Measurements from ENCODE around the gene SH3BGRL2.
A peak's percentile ranks its signal among the peaks of the same experiment; 100 is the strongest.
"Not testable (repeated sequence)": the region's sequence is repeated elsewhere in the genome, so short reads cannot be mapped to it uniquely, and the experiment has no call there.

Gene SH3BGRL2

DNA sequence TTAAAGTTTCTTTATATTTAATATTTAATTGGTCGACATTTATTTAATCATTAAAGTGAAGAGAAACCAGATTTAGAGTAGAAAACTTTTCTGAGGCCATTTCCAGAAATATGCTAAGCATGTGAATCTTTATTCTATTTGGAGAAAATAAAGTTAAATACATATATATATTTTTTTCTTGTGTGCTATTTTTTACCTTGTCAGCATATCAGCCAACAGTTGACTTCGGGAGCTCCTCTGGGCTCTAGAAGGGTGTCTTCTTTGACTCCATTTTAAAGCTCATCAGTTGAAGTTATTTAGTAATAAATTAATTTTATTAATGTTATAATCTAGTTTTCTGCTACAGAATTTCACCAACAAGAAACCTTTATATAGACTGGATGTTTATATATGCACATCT is 73.1 kb downstream of the SH3BGRL2 start:
- DNase-seq, result no peak

DNA sequence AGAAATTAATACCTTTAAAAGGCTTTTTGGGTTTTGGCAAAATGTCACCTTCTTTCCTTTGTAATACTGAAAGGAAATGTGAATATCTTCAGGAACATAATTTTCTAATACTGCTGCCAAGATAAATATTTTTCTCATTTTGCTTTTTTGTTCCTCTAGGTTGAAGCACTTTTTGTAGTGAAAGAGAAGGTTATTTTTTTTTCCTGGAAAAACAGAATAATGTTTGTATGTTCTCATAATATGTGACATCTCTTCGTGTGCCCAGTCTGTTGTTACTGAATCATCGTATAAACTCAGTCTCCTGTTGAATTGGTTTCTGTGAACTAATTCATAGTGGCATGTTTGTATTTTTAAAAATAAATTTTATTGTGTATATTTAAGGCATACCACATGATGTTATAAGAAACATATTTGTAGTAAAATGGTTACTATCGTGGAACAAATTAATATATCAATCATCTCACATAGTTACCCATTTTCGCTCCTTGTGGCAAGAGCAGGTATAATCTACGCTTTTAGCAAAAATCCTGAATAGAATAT is 74.4 kb downstream of the SH3BGRL2 start:
- DNase-seq, result no peak

DNA sequence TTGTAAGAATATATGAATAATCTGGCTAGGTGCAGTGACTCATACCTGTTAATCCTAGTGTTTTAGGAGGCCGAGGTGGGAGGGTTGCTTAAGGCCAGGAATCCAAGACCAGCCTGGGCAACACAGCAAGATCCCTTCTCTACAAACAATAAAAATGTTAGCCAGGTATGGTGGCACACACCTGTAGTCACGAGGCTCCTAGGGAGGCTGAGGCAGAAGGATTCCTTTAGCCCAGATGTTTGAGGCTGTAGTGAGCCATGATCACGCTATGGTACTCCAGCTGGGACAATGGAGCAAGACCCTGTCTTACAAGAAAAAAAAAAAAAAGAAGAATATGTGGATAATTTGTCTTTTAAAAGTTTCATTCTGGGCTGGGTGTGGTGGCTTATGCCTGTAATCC is 75.4 kb downstream of the SH3BGRL2 start:
- DNase-seq, result no peak

DNA sequence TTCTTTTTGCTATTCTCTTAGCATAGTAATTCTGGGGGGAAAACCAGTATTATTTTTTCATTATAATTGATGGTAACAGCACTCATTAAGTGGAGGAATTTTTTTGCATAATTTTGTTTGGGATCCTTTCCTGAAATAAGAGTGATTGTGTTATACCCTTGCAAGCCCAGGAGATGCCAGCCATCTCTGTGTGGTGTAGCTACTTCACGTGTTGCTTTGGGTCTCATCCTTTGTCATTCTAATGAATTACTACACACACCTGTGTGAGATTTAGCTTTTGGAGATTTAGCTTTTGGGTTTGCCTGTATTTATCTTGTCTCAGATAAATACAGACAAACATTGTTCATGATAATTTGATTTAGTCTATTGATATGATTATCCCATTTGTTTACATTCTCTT is 76.5 kb downstream of the SH3BGRL2 start:
- no peak for DNase-seq

DNA sequence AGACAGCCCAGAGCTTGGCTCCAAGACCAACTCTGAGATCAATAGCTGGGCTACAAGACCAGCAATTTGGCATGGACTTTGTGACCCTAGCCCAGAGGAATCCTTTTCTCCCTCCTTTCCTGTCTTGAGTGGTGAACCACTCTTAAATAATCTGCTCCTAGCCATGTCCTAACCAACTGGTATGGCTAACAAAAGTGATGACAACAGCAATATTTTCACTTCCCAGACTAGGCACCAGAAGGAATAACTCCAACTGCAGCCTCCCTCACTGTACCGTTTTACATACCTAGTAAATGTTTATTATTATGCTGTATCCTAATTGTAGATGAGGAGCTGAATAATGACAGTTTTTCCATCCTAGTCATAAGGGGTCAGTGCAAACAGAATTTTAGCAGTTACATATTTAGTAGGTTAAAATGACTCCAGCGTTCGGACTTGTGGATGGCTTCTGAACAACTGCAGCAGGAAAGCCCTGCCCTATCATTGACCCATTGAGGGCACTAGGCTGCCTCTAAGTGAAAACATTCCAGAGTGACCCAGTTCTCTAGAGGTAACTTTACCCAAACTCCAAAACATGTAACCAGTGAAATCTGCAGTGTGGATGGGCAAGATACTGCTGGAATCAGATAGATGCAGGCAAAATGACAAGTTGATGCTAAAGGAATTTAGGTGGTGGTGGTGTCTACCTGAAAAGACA is 77.1 kb downstream of the SH3BGRL2 start:
- DNase-seq, result no peak

DNA sequence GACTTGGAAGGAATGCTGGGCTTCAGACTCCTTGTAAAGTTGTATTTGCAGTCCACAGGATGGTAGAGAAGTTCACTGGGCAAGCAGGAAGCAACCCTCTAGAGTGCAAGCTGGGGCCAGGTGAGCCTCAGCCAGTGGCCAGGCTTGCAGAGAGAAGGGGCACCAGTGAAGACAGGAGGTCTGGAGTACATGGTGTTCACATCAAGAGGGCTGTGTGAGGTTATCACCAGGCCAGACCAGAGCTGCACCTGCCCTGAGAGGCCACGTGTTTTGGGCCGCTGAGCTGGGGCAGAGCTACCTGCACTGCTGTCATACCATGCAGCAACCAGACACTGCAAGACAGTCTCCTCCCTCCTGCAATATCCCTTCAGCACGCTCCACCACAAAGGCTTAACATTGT is 79.0 kb downstream of the SH3BGRL2 start:
- DNase-seq, result no peak

DNA sequence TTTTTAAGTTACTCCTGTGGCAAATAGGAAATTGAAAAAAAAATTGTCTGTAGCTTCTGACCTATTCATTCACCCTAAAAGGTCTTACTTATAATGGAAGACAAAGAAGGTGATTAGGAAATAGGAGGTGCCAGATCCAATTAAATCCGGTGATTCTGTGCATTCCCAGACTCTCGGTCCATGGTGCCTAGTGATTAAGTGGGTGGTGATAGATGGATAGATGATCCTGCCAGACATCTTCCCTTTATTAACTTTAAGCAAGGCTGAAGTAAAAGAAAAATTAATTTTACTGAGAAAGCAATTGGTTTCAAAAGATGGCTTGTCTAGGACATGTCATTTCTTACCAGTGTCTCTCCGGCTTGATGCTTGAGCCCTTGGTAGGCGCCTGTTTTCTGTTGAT is 80.0 kb downstream of the SH3BGRL2 start:
- no peak for DNase-seq

DNA sequence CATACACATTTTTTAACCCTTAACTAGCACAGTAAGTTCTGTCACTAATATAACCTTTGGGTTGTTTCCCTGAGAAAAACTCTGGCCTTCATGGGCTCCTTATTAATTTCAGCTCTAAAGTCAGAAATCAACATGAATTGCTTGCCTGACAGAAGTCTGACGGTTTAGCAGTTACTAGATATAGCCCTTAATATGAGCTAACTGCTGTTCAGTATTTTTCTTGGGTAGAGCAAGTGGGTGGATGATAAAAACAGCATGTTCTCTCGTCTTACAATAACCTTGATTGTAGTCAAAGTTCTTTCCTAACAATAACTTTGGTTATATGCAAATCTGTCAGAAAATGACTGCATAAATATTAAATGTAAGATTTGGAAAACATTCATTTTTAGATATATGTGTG is 81.0 kb downstream of the SH3BGRL2 start:
- no peak for DNase-seq

DNA sequence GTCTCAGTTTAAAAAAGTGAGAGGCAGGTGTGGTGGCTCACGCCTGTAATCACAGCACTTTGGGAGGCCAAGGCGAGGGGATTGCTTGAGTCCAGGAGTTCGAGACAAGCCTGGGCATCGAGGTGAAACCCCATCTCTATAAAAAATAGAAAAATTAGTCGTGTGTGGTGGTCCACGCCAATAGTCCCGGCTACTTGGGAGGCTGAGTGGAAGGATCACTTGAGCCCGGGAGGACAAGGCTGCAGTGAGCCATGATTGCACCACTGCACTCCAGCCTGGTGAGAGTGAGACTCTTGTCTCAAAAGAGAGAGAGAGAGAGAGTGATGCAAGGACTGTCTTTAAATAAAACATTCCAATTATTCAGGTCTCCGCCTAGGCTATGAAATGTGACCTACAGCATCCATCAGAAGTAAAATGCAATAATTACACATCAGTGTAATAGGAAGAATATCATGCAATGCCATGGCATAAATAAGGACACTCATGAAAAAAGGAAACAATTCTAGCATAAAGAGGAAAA is 81.5 kb downstream of the SH3BGRL2 start:
- no peak for DNase-seq

DNA sequence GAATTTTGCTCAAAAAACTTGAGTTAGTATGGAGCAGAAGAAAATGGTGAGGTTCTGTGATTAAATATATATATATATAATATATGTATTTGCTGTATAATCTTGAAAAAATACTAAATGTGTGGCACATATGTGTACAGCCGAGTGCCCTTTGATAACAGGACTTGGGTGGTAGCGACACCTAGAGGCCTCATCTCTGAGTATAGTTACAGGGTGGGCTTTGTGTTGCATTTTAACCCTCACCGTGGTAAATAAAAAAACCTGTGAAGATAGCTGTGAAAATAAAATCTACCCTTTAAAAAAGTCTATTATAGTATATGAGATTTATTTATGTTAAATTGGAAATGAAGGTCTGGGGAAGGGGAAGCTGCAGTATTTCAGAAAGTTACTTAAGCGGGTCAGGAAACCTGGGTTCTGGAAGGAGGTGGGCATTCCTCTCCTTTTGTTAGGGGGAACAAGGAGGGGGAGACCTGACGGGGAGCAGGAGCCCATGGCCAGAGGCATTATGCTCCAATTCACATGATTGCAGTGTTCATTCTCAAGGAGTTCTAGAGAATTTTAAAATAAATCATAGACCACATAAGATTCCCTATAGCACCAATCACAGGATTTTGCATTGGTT is 82.7 kb downstream of the SH3BGRL2 start:
- peak; percentile 59 for DNase-seq

DNA sequence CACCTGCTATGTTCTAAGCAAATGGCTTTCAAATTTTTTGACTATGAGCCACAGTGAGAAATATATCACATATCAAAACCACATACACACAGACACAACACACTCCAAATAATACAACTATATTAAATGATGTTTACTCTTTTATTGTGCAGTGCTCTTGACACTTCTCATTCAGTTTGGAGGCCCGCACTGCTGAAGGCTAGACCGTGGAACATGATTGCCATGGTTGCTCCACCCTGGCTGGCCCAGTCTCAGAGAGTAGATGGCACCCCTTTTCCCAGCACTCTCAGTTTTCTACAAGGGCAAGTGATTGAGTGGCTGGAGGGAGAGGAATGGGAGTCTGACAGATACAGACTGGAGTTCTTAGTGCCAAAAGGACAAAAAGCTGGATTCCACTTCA is 86.9 kb downstream of the SH3BGRL2 start:
- no peak for DNase-seq

DNA sequence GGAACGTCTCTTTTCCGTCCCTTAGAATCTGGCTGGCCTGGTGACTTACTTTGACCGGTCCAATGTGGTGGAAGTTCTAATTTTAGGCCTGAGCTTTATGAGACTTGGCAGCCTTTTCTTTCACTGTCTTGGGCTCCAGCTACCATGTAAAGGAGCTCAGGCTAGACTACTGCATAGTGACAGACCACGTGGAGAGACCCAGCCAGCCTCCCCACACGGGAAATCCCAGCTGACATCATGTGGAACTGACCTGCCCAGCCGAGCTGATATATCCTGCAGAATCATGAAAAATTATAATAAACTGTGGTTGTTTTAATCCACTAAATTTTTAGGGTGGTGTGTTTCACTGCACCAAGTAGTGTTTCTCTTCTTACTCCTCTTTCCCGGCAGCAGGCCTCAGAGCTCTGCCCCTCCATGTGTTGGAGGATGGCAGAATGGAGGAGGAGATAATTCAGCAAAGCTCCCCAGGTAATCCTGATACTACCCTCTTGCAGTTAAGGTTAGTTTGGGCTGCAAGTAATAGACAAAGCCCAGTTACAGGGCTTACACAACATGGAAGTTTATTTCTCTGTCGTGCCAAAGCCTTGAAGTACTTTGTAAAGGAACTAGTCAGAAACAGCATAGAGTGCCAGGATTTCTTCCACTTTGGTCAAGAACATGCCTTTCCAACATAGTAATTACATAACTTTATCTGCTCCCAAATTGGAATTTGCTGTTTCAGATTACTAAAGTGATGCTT is 87.5 kb downstream of the SH3BGRL2 start:
- DNase-seq, result no peak

DNA sequence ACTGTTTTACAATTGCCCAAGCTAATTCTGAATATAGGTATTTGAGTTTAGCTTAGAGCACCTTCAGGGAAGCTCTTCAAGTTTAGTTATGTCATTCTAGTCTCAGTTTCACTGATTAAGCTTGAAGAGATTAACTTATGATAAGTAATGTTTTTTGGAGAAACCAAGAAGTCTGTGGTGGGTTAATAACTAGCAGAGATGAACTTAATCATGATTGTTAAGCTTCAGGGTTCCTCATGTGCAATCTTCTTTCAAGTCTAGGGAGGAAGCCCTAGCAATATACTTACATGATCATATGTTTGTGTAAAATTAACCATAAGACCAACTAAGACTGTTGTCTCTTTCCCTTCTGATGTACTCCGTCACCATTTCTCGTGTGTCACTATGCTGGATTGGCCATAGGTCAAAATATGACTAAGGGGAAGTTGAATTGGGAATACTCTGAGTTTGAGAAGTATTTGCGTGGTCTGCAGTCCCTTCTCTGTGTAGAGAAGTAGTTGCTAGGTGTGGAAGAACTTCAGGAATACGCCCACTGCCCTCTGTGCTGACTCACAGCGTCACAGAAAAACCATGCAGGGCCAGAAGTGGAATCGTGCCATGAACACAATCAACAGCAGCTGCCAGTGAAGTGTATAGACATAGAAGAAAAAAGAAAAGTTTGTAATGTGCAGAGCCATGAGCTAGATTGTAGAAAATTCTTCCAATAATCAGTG is 88.3 kb downstream of the SH3BGRL2 start:
- DNase-seq, result no peak

DNA sequence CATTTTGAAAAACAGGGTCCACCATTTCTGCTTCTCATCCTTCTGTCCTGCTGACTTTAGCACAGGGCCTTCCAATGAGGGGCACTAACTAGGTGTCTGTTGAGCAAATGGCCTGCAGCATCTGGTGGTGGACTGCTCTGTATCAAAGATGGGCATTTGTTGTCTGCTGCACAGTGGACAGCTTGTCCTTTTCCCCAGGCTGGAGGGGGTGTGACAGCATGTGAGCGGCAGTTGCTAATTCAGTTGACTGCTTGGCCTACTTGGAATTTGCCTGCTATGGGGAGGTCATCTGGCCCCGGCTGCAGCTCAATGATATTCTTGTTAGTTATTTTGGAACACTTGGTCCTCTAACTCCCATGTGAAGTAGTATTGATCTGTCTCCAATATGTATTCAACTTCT is 93.7 kb downstream of the SH3BGRL2 start:
- DNase-seq, result peak; percentile 53

DNA sequence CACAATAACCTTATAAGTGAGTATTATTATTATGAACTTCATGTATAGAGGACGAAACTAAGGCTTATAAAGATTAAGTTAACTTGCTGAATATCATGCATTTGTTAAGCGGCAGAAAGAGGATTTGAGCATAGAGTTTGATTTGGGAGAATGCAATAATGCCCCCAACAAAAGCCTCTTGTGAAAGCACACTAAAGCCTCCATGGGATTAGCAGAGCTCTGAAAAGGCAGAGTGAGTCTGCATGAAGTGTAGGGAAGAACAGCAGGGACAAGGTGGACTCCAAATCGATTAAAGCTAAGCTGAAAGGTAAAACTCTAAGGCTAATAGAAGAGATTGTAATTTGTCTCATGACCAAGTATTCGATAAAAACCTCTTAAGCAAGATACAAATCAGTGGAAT is 100.3 kb downstream of the SH3BGRL2 start:
- DNase-seq, result no peak

DNA sequence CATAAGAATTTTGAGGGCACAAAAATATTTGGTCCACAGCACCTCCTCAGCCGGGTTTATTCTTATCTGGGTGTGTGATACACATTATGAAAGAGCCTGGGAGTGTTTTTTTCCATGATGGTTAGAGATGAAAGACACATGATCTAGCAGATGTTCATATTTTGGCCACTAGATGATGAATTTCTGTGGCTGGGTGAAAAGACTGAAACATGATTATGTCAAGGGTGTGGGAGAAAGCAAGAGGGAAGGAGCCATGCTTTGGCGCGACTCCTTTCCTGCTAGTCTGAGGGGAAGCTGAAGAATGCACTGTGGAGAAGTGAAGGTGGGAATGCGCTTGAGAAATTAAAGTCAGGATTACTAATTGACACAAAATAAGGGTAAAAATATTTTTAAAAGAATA is 102.3 kb downstream of the SH3BGRL2 start:
- DNase-seq, result no peak

DNA sequence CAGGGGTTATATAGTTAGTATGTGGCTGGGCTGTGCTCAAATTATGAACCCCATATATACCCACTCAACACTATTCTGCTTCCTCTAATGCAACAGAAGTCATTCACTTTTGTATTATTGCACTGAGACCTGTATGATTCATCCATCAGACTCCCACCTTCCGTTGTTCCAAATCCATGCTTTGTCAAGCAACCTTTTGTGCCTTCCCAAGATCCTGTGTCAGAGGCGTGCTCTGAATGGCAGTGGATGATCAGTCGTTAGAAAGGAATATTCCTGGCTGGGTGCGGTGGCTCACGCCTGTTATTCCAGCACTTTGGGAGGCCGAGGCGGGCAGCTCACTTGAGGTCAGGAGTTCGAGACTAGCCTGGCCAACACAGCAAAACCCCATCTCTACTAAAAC is 103.2 kb downstream of the SH3BGRL2 start:
- DNase-seq, result no peak

DNA sequence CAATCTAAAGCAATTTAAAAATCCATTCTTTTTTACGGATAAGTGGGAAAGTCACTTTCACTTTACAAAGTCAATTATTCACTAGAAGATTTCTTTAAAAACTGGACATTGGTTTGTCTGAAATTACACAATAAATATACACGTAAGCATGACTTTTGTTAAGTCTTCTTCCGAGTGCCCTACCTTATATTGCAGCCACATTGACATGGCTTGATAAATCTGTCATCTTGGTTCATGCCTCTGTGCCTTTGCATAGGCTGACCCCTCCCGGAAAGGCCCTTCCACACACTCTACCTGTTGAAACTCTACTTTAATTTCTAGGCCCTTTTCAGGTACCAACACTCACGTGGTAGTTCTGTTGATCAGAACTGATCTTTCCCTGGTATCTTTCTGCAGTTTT is 104.1 kb downstream of the SH3BGRL2 start:
- DNase-seq, result no peak

DNA sequence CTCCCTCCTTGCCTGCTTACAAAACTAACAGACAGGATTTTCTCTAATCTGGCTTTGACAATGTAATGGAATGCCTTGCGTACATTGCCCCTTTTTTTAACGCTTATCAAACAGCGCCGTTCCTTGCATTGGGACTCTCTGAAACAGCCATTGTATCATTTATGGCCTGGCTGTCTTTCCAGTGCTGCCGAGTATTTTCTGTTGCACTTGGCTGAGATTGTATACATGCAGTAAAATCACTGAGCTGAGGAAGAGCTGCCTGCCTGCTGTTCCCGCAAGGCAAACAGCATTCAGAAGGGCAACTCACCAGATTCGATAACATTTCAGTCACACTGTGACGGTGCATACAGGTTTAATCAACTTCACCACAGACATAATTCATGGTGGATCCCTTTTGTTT is 106.0 kb downstream of the SH3BGRL2 start:
- DNase-seq, result no peak

DNA sequence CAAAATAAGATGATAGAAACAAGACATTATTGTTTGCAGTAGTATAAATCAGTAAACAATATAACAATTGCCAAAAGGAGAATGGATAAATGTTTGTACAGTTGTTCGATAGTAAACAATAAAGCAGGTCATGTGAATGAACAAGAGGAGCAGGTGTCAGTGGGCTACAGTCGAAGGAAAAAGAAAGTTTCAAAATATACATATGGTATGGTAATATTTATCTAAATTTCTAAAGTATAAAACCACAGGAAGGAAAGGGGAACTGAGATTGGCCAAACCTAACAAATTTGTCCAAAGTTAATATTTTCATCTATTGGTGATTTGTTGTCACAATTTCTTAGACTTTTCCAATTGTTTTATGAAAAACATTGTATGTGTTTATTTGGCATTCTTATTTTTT is 110.9 kb downstream of the SH3BGRL2 start:
- DNase-seq, result no peak

DNA sequence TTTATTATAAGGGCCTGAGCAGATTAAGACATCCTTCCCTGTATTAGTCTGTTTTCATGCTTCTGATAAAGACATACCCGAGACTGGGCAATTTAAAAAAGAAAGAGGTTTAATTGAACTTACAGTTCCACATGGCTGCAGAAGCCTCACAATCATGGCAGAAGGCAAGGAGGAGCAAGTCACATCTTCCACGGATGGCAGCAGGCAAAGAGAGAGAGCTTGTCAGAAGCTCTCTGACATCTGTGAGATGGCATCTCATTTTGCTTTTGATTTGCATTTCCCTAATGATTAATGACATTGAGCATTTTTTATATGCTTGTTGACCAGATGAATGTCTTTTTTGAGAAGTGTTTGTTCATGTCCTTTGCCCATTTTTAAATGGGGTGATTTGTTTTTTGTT is 114.2 kb downstream of the SH3BGRL2 start:
- not testable (repeated sequence) for DNase-seq

DNA sequence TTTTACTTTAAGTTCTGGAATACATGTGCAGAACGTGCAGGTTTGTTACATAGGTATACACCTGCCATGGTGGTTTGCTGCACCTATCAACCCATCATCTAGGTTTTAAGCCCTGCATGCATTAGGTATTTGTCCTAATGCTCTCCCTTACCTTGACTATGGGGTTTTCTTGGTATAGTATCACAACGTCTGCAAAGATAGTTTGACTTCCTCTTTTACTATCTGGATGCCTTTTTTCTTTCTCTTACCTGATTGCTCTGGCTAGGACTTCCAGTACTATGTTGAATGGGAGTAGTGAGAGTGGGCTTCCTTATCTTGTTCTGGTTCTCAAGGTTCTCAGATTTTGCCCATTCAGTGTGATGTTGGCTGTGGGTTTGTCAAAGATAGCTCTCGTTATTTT is 115.2 kb downstream of the SH3BGRL2 start:
- not testable (repeated sequence) for DNase-seq

DNA sequence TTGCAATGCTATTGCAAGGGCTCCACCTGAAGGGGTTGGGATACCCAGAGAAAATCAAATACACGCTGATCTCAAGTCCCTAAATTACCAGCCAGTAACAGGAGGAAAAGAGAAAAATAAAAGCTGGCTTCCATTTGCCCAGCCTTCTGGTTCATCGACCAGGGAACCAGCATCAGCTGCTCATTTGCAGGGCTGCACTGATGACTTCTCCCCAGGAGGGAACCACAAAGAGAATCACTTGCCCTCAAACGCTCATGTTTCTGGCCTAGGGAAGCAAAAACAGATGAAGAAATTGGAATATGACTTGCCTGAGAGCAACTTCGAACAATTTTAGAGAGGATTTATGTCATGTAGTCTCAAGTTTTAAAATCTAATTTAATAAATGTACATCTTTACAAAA is 119.7 kb downstream of the SH3BGRL2 start:
- peak; percentile 73 for DNase-seq
